Transverse colon (tissue), 4 donors: ENCODE data around the gene PTPRN2. TPM values are rescaled to one million over a fixed set of nuclear protein-coding genes. Genes with fewer than 3 reads are reported as not detected.

Source experiments
- DNase-seq: peaks from one replicate; pipeline ENCODE4 v3.0.0-alpha.2; 2019
- H3K27ac ChIP-seq, 4 donors: fragments of 200-600 bp; sonication (generic); 2 replicates each; pipeline ENCODE4 v1.5.1; 2016 to 2018; ENCODE audit warnings: inconsistent platforms in 4 of 4
- H3K27me3 ChIP-seq: fragments of 200-600 bp; sonication (generic); 2 replicates; pipeline ENCODE4 v1.5.1; 2017; ENCODE audit warnings: inconsistent platforms
- H3K36me3 ChIP-seq, 4 donors: fragments of 200-600 bp; sonication (generic); 2 replicates each; pipeline ENCODE4 v1.5.1; 2017 to 2019; ENCODE audit warnings: inconsistent platforms in 4 of 4
- H3K4me1 ChIP-seq, 4 donors: fragments of 200-600 bp; sonication (generic); 2 replicates each; pipeline ENCODE4 v1.5.1; 2017 to 2020; ENCODE audit warnings: inconsistent platforms in 4 of 4
- H3K4me3 ChIP-seq, 4 donors: fragments of 200-600 bp; sonication (generic); 1 replicate in 1 of 4; 2 replicates in 3 of 4; pipeline versions ENCODE4 v1.5.1 to v1.6.1; 2017 to 2019; ENCODE audit warnings: inconsistent platforms in 4 of 4
- H3K9me3 ChIP-seq, 2 donors: fragments of 200-600 bp; sonication (generic); 2 replicates each; pipeline ENCODE4 v1.5.1; 2017 to 2019; ENCODE audit warnings: inconsistent platforms in 2 of 2
- CTCF ChIP-seq, 5 experiments: fragments of 200-600 bp in 3 of 5; fragments of 450-650 bp in 2 of 5; sonication (generic) in 3 of 5; IDR thresholded peaks; 1 replicate in 2 of 5; 2 replicates in 3 of 5; pipeline ENCODE4 v1.5.1; 2016 to 2017; ENCODE audit warnings: antibody characterized with exemption in 5 of 5, inconsistent platforms in 3 of 5, mild to moderate bottlenecking in 2 of 5, moderate library complexity in 1 of 5
- EP300 ChIP-seq: sonication (generic); formaldehyde crosslinking; IDR thresholded peaks from one replicate; pipeline ENCODE4 v1.6.1; 2017; ENCODE audit warnings: antibody characterized with exemption, low read depth
- POLR2A ChIP-seq: fragments of 450-650 bp; IDR thresholded peaks from one replicate; pipeline ENCODE4 v1.6.1; 2016; ENCODE audit warnings: antibody characterized with exemption, mild to moderate bottlenecking, moderate library complexity
- POLR2AphosphoS5 ChIP-seq, 3 donors: sonication (generic); formaldehyde crosslinking; IDR thresholded peaks; one replicate each; pipeline ENCODE4 v1.6.1; 2016; ENCODE audit warnings: antibody characterized with exemption in 3 of 3
- WGBS, 2 donors: methylation state at CpG; one replicate each; pipeline ENCODE4 v1.1.5; 2018; ENCODE audit warnings: low coverage in 1 of 2; 5-methylcytosine and 5-hydroxymethylcytosine counted together
- in situ Hi-C, 4 donors: fragments of 200-750 bp; cut with MboI; loops; one replicate each; pipeline versions ENCODE4 v1.15.0 to v1.15.1; 2017; ENCODE audit warnings: low sequenced_read_pairs in 3 of 4, low pct_ligation_motif_present in 1 of 4, low pct_unique_long_range_greater_than_20kb in 1 of 4
- intact Hi-C: fragments of 100-400 bp; cut with DNase I; formaldehyde crosslinking; loops from one replicate; pipeline ENCODE4 v1.15.1; 2023; ENCODE audit warnings: low total_unique reads
- total RNA-seq, 4 donors: library from RNA; depleted of rRNA; stranded (reverse); fragments of >200 nt; gene quantifications; one replicate each; pipeline ENCODE4 v1.1.0, GENCODE V29; 2016

The PTPRN2 gene
- total RNA-seq, 4 donors from 2014 or later: 15.4 to 31.1 (median 21.8) TPM

- Histone ChIP-seq H3K4me1 (peaks cover 0 to 8% (median 4%) of the 10 kb centered on the region in 4 donors), H3K27me3 (no peaks in the 10 kb centered on the region), H3K4me3 (no peak overlapping the region), H3K36me3 (no peaks in the 10 kb centered on the region), H3K9me3 (no peaks in the 10 kb centered on the region), H3K27ac (peak overlapping the region in 3 of 4 donors; percentile 16 to 25 (median 17))
- in situ Hi-C loops: loop anchor here in 1 of 4 donors (25.0 kb wide), 1 partner anchor 417 kb away; no protein-coding TSS in a partner anchor
- no peak for TF ChIP-seq POLR2A
- no peak for TF ChIP-seq POLR2AphosphoS5 (IDR thresholded peaks at IDR 0.05)
- no peak for TF ChIP-seq CTCF (IDR thresholded peaks at IDR 0.05)
- TF ChIP-seq EP300: no peak
- intact Hi-C loops: no loop called here
- 73% methylated on average over 28 of the region's 28 CpGs; no CpG with 5 or more reads in 1 of the 2 donors for WGBS, 2 donors
- DNase-seq: peak; percentile 55
Measured at GRCh38 chr7:157854066-157854891, 733.3 kb downstream of the PTPRN2 start.

GRCh38 chr7:157853789-157854065, 733.9 kb downstream of the PTPRN2 start:
- Histone ChIP-seq H3K4me3 (no peak overlapping the region), H3K4me1 (peaks cover 0 to 8% (median 4%) of the 10 kb centered on the region in 4 donors), H3K36me3 (no peaks in the 10 kb centered on the region), H3K9me3 (no peaks in the 10 kb centered on the region), H3K27ac (peak overlapping the region in 2 of 4 donors; percentile 17 to 25), H3K27me3 (no peaks in the 10 kb centered on the region)
- 93% methylated on average over 13 of the region's 13 CpGs; no CpG with 5 or more reads in 1 of the 2 donors for WGBS, 2 donors
- DNase-seq: no peak
- TF ChIP-seq POLR2AphosphoS5 (IDR thresholded peaks at IDR 0.05): no peak
- no peak for TF ChIP-seq EP300
- TF ChIP-seq CTCF (IDR thresholded peaks at IDR 0.05): no peak
- TF ChIP-seq POLR2A: no peak
- in situ Hi-C loops (loop anchor here in 1 of 4 donors (25.0 kb wide), 1 partner anchor 416 kb away; no protein-coding TSS in a partner anchor), intact Hi-C loops (no loop called here)

- Histone ChIP-seq H3K4me3 (no peak overlapping the region), H3K4me1 (peaks cover 0 to 8% (median 4%) of the 10 kb centered on the region in 4 donors), H3K36me3 (no peaks in the 10 kb centered on the region), H3K9me3 (no peaks in the 10 kb centered on the region), H3K27ac (peak overlapping the region in 1 of 4 donors; percentile 25), H3K27me3 (no peaks in the 10 kb centered on the region)
- in situ Hi-C loops (loop anchor here in 1 of 4 donors (25.0 kb wide), 1 partner anchor 416 kb away; no protein-coding TSS in a partner anchor), intact Hi-C loops (no loop called here)
- TF ChIP-seq POLR2A (no peak), POLR2AphosphoS5 (IDR thresholded peaks at IDR 0.05) (no peak)
- no peak for DNase-seq
- WGBS, 2 donors: 95 to 100% methylated on average over 2 to 26 of the region's 26 CpGs
Measured at GRCh38 chr7:157853076-157853788, 734.4 kb downstream of the PTPRN2 start.

GRCh38 chr7:157851501-157852067, 736.0 kb downstream of the PTPRN2 start:
- in situ Hi-C loops: loop anchor here in 1 of 4 donors (25.0 kb wide), 1 partner anchor 414 kb away; no protein-coding TSS in a partner anchor
- TF ChIP-seq POLR2A (no peak), POLR2AphosphoS5 (IDR thresholded peaks at IDR 0.05) (no peak), CTCF (IDR thresholded peaks at IDR 0.05) (no peak), EP300 (no peak)

More at GRCh38 chr7:157851501-157852067, 736.0 kb downstream of the PTPRN2 start:
- peak overlapping the region in 2 of 4 donors; percentile 7 to 20 for H3K4me3 ChIP-seq
- peaks cover 0 to 8% (median 4%) of the 10 kb centered on the region in 4 donors for H3K4me1 ChIP-seq
- H3K27me3 ChIP-seq: no peaks in the 10 kb centered on the region
- H3K27ac ChIP-seq: peak overlapping the region in 1 of 4 donors; percentile 43
- DNase-seq: peak; percentile 49
- intact Hi-C loops: no loop called here
- no peaks in the 10 kb centered on the region for H3K9me3 ChIP-seq
- no peaks in the 10 kb centered on the region for H3K36me3 ChIP-seq
- 2 to 29% methylated on average over 6 to 20 of the region's 20 CpGs for WGBS, 2 donors
